H9 (cell line): ENCODE results near the gene POU2AF1. TPM values are rescaled to one million over a fixed set of nuclear protein-coding genes. Genes with fewer than 3 reads are reported as not detected.

ENCODE experiments used
- DNase-seq: peaks from one replicate; pipeline ENCODE4 v3.0.0-alpha.2; 2017
- H2AFZ ChIP-seq: one replicate; pipeline ENCODE4 v1.6.1; 2013; ENCODE audit warnings: mild to moderate bottlenecking, low read length, control low read depth, moderate library complexity
- H2AK5ac ChIP-seq: 2 replicates; pipeline ENCODE4 v1.6.1; 2013; ENCODE audit warnings: low read length, control low read depth, mixed read lengths; ENCODE audit not compliant: insufficient read length
- H2BK120ac ChIP-seq: one replicate; pipeline ENCODE4 v1.6.1; 2013; ENCODE audit warnings: low read depth, mild to moderate bottlenecking, low read length, control low read depth, inconsistent platforms; ENCODE audit not compliant: poor library complexity, severe bottlenecking
- H2BK12ac ChIP-seq: 2 replicates; pipeline ENCODE4 v1.6.1; 2013; ENCODE audit warnings: low read length, control low read depth, mixed read lengths, low read depth; ENCODE audit not compliant: insufficient read length
- H2BK15ac ChIP-seq: 2 replicates; pipeline ENCODE4 v1.6.1; 2013; ENCODE audit warnings: low read depth, low read length, control low read depth
- H2BK20ac ChIP-seq: one replicate; pipeline ENCODE4 v1.6.1; 2013; ENCODE audit warnings: low read depth, mild to moderate bottlenecking, low read length, control low read depth, inconsistent platforms; ENCODE audit not compliant: poor library complexity, severe bottlenecking
- H2BK5ac ChIP-seq: 2 replicates; pipeline ENCODE4 v1.6.1; 2013; ENCODE audit warnings: low read length, control low read depth, mixed read lengths; ENCODE audit not compliant: insufficient read length
- H3K14ac ChIP-seq: 2 replicates; pipeline ENCODE4 v1.6.1; 2013; ENCODE audit warnings: low read length, control low read depth; ENCODE audit not compliant: insufficient read depth
- H3K18ac ChIP-seq: 2 replicates; pipeline ENCODE4 v1.6.1; 2013; ENCODE audit warnings: low read depth, mild to moderate bottlenecking, mixed read lengths, low read length, control low read depth; ENCODE audit not compliant: insufficient read length
- H3K23ac ChIP-seq: 2 replicates; pipeline ENCODE4 v1.6.1; 2013; ENCODE audit warnings: low read length, control low read depth, mixed read lengths, low read depth; ENCODE audit not compliant: insufficient read length
- H3K23me2 ChIP-seq: 2 replicates; pipeline ENCODE4 v1.6.1; 2013; ENCODE audit warnings: low read depth, mild to moderate bottlenecking, mixed read lengths, low read length, control low read depth; ENCODE audit not compliant: insufficient read length, poor library complexity, severe bottlenecking
- H3K27ac ChIP-seq: 2 replicates; pipeline ENCODE4 v1.5.1; 2013; ENCODE audit warnings: low read length, control low read depth, mixed read lengths, low read depth; ENCODE audit not compliant: insufficient read length
- H3K27me3 ChIP-seq: 2 replicates; pipeline ENCODE4 v1.6.1; 2013; ENCODE audit warnings: low read length, control low read depth, inconsistent platforms; ENCODE audit not compliant: insufficient read depth
- H3K4ac ChIP-seq: 2 replicates; pipeline ENCODE4 v1.6.1; 2013; ENCODE audit warnings: low read depth, mild to moderate bottlenecking, control low read depth, inconsistent platforms, low read length, moderate library complexity
- H3K4me1 ChIP-seq: 2 replicates; pipeline ENCODE4 v1.6.1; 2013; ENCODE audit warnings: low read length, control low read depth, inconsistent platforms; ENCODE audit not compliant: insufficient read depth
- H3K4me2 ChIP-seq: 2 replicates; pipeline ENCODE4 v1.6.1; 2013; ENCODE audit warnings: low read length, control low read depth, mixed read lengths; ENCODE audit not compliant: insufficient read length, insufficient read depth
- H3K56ac ChIP-seq: 2 replicates; pipeline ENCODE4 v1.6.1; 2013; ENCODE audit warnings: low read depth, mild to moderate bottlenecking, mixed read lengths, low read length, control low read depth; ENCODE audit not compliant: insufficient read length
- H3K79me1 ChIP-seq: 2 replicates; pipeline ENCODE4 v1.6.1; 2013; ENCODE audit warnings: low read depth, mild to moderate bottlenecking, moderate library complexity, low read length, control low read depth, inconsistent platforms; ENCODE audit not compliant: insufficient read depth, poor library complexity, severe bottlenecking
- H3K79me2 ChIP-seq: 2 replicates; pipeline ENCODE4 v1.6.1; 2013; ENCODE audit warnings: low read length, control low read depth, inconsistent platforms; ENCODE audit not compliant: insufficient read depth
- H3K9ac ChIP-seq: 2 replicates; pipeline ENCODE4 v1.6.1; 2013; ENCODE audit warnings: low read length, control low read depth, mixed read lengths; ENCODE audit not compliant: insufficient read length; ENCODE audit errors: extremely low read depth
- H3K9me3 ChIP-seq: one replicate; pipeline ENCODE4 v1.6.1; 2013; ENCODE audit warnings: low read depth, low read length, inconsistent platforms; ENCODE audit not compliant: control insufficient read depth
- H3T11ph ChIP-seq: one replicate; pipeline ENCODE4 v1.6.1; 2013; ENCODE audit warnings: mild to moderate bottlenecking, low read length, control low read depth, inconsistent platforms
- H4K20me1 ChIP-seq: one replicate; pipeline ENCODE4 v1.6.1; 2013; ENCODE audit not compliant: control insufficient read depth, insufficient read length, insufficient read depth
- H4K5ac ChIP-seq: 2 replicates; pipeline ENCODE4 v1.6.1; 2013; ENCODE audit warnings: low read depth, mild to moderate bottlenecking, mixed read lengths, low read length, control low read depth; ENCODE audit not compliant: insufficient read length
- H4K8ac ChIP-seq: replicated peaks from 2 replicates; pipeline ENCODE4 v1.6.1; 2013; ENCODE audit warnings: low read length, control low read depth, mixed read lengths, low read depth; ENCODE audit not compliant: insufficient read length
- H4K91ac ChIP-seq: 2 replicates; pipeline ENCODE4 v1.6.1; 2013; ENCODE audit warnings: low read depth, mild to moderate bottlenecking, moderate library complexity, mixed read lengths, low read length, control low read depth; ENCODE audit not compliant: insufficient read length
- H3K27ac Mint-ChIP-seq, 3 experiments: 2 replicates in 2 of 3; 3 replicates in 1 of 3; pipeline ENCODE4 v1.8.0; 2020 to 2021; ENCODE audit warnings: mixed read lengths in 3 of 3, mild to moderate bottlenecking in 1 of 3, moderate library complexity in 1 of 3
- H3K27me3 Mint-ChIP-seq: 2 replicates; pipeline ENCODE4 v1.8.0; 2021; ENCODE audit warnings: low read depth, mild to moderate bottlenecking, moderate library complexity, mixed read lengths
- H3K36me3 Mint-ChIP-seq, 3 experiments: 2 replicates in 2 of 3; 3 replicates in 1 of 3; pipeline ENCODE4 v1.8.0; 2020 to 2021; ENCODE audit warnings: low read depth in 3 of 3, mixed read lengths in 3 of 3; ENCODE audit not compliant: insufficient read depth in 1 of 3
- H3K4me1 Mint-ChIP-seq, 2 experiments: 2 replicates each; pipeline ENCODE4 v1.8.0; 2020; ENCODE audit warnings: mixed read lengths in 2 of 2
- H3K4me3 Mint-ChIP-seq, 2 experiments: 2 replicates in 1 of 2; 3 replicates in 1 of 2; pipeline ENCODE4 v1.8.0; 2020 to 2021; ENCODE audit warnings: mild to moderate bottlenecking in 2 of 2, mixed read lengths in 2 of 2, moderate library complexity in 1 of 2
- H3K9me3 Mint-ChIP-seq, 2 experiments: 2 replicates in 1 of 2; 3 replicates in 1 of 2; pipeline ENCODE4 v1.8.0; 2020; ENCODE audit warnings: mild to moderate bottlenecking in 2 of 2, mixed read lengths in 2 of 2, moderate library complexity in 1 of 2
- WGBS: extraction: QIAGEN DNeasy Blood & Tissue Kit; methylation state at CpG from one replicate; pipeline ENCODE4 v1.1.7; 2013; ENCODE audit warnings: missing lambda C conversion rate, low lambda C conversion rate, mixed read lengths; ENCODE audit not compliant: insufficient read length; ENCODE audit errors: extremely low coverage; 5-methylcytosine and 5-hydroxymethylcytosine counted together
- total RNA-seq: library from RNA; stranded (reverse); gene quantifications from 2 replicates; pipeline ENCODE4 v1.2.1, GENCODE V29; 2021
- TF ChIP-seq, protein P1 (sequence below): fragments of 200-600 bp; sonication (generic); conservative IDR thresholded peaks from 3 replicates; pipeline ENCODE4 v1.8.0; 2021; ENCODE audit warnings: antibody characterized with exemption, mild to moderate bottlenecking

Gene POU2AF1
- total RNA-seq, 1 experiment from 2014 or later = not detected

DNA sequence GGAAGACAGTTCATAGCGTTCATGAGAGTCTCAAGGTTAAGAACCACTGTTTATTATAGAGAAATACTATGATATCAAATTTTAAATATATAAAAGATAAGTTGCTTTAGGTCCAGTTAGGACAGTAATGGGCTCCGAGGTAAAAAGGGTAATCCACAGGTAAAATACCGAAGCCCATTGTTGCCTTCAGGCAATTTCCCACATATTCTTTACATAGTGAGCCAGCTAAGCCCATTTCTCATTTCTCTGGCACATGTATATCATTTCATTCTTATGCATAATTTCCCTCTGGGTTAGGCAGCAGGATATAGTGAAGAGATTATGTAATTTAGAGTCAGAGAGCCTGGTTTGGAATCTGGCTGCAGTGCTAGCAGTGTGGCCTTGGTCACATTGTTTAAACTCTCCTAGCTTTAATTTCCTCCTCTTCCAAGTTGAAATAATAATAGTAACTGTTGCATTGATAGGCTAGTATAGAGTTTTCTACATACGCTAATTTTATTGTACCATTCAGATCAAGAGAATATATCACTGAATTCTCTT is 7.6 kb upstream of the POU2AF1 start:
- no peak overlapping the region for H2BK15ac ChIP-seq
- no peak overlapping the region for H3K4ac ChIP-seq
- no peaks in the 10 kb centered on the region for H3K4me1 ChIP-seq
- H3K23me2 ChIP-seq = no peaks in the 10 kb centered on the region
- H3K9me3 ChIP-seq = no peaks in the 10 kb centered on the region
- TF ChIP-seq, protein P1, sequence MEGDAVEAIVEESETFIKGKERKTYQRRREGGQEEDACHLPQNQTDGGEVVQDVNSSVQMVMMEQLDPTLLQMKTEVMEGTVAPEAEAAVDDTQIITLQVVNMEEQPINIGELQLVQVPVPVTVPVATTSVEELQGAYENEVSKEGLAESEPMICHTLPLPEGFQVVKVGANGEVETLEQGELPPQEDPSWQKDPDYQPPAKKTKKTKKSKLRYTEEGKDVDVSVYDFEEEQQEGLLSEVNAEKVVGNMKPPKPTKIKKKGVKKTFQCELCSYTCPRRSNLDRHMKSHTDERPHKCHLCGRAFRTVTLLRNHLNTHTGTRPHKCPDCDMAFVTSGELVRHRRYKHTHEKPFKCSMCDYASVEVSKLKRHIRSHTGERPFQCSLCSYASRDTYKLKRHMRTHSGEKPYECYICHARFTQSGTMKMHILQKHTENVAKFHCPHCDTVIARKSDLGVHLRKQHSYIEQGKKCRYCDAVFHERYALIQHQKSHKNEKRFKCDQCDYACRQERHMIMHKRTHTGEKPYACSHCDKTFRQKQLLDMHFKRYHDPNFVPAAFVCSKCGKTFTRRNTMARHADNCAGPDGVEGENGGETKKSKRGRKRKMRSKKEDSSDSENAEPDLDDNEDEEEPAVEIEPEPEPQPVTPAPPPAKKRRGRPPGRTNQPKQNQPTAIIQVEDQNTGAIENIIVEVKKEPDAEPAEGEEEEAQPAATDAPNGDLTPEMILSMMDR = no peak
- H2AK5ac ChIP-seq = no peak overlapping the region
- H3K4me2 ChIP-seq = no peak overlapping the region
- no peaks in the 10 kb centered on the region for H4K20me1 ChIP-seq
- Mint-ChIP-seq H3K27ac (no peak overlapping the region), H3K36me3 (no peaks in the 10 kb centered on the region), H3K4me3 (no peak overlapping the region), H3K9me3 (no peaks in the 10 kb centered on the region), H3K4me1 (no peaks in the 10 kb centered on the region), H3K27me3 (no peaks in the 10 kb centered on the region)
- no peak overlapping the region for H3K9ac ChIP-seq
- H2BK120ac ChIP-seq = no peak overlapping the region
- no peak overlapping the region for H3K18ac ChIP-seq
- no peak overlapping the region for H3K56ac ChIP-seq
- H3K14ac ChIP-seq = no peak overlapping the region
- H2BK20ac ChIP-seq = no peak overlapping the region
- no peaks in the 10 kb centered on the region for H3K27me3 ChIP-seq
- no peak overlapping the region for H3T11ph ChIP-seq
- H3K23ac ChIP-seq = no peak overlapping the region
- H4K91ac ChIP-seq = no peak overlapping the region
- WGBS = no CpG with 5 or more reads among the region's 4 CpGs
- no peak overlapping the region for H4K8ac ChIP-seq
- no peak overlapping the region for H2BK12ac ChIP-seq
- no peak overlapping the region for H2BK5ac ChIP-seq
- H3K79me2 ChIP-seq = no peaks in the 10 kb centered on the region
- no peaks in the 10 kb centered on the region for H3K79me1 ChIP-seq
- no peak overlapping the region for H4K5ac ChIP-seq
- no peak for DNase-seq
- H2AFZ ChIP-seq = no peak overlapping the region
- H3K27ac ChIP-seq = no peak overlapping the region
